Measurements from ENCODE around the gene ATXN7. TPM values are rescaled to one million over a fixed set of nuclear protein-coding genes. Genes with fewer than 3 reads are reported as not detected.

The ATXN7 gene
- total RNA-seq, 4 donors from 2014 or later = 6.1 to 28.2 (median 20.2) TPM

DNA sequence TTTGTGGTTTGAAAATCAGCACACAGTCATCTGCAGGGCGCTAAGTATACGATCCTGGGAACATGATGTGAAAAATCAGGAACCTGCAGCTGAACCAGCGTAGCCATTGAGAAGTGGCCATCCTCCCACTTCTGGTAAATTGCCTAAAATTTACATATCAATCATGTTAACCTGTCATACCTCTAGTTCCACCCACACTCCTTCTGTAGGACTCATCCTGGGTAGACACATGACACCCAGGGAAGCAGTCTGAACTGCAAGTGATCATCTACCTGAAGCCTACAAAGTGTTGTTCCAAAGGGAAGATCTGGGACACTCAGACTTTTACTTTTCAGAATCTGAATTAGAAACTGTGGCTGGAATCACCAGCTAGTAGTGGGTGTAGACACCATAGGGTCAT lies 165.1 kb downstream of the ATXN7 start:
- Histone ChIP-seq H3K4me1 (peaks cover 0 to 19% (median 0%) of the 10 kb centered on the region in 3 donors), H3K27me3 (peaks cover 0 to 10% (median 0%) of the 10 kb centered on the region in 4 donors), H3K27ac (no peak overlapping the region), H3K36me3 (no peaks in the 10 kb centered on the region), H3K9me3 (no peaks in the 10 kb centered on the region), H3K4me3 (no peak overlapping the region)
- intact Hi-C loops (cut with DNase I) = no loop called here
- DNase-seq = no peak
- WGBS, 2 donors = 65 to 73% methylated on average over 3 of the region's 3 CpGs
- TF ChIP-seq POLR2A (IDR thresholded peaks at IDR 0.05) = no peak
- TF ChIP-seq, protein P1, sequence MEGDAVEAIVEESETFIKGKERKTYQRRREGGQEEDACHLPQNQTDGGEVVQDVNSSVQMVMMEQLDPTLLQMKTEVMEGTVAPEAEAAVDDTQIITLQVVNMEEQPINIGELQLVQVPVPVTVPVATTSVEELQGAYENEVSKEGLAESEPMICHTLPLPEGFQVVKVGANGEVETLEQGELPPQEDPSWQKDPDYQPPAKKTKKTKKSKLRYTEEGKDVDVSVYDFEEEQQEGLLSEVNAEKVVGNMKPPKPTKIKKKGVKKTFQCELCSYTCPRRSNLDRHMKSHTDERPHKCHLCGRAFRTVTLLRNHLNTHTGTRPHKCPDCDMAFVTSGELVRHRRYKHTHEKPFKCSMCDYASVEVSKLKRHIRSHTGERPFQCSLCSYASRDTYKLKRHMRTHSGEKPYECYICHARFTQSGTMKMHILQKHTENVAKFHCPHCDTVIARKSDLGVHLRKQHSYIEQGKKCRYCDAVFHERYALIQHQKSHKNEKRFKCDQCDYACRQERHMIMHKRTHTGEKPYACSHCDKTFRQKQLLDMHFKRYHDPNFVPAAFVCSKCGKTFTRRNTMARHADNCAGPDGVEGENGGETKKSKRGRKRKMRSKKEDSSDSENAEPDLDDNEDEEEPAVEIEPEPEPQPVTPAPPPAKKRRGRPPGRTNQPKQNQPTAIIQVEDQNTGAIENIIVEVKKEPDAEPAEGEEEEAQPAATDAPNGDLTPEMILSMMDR (IDR thresholded peaks at IDR 0.05) = no peak

DNA sequence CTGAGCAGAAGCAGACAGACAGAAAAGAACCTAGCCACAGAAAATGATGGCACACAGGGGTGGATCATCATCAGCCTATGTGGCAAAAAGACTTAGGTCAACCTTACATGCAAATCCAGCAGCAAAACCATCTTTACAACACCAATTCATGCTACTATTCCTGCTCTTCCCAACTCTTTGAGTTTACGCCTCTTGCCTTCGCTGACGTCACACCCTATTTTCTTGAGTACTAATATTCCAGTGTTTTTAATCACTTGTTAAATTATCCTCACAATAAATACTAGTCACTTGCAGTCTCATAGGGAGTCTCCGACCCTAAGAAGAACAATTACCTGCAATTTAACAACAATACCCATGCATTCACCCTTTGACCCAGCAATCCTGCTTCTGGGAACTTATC lies 165.6 kb downstream of the ATXN7 start:
- intact Hi-C loops (cut with DNase I) = no loop called here
- WGBS, 2 donors = 86 to 89% methylated on average over 4 of the region's 4 CpGs

DNA sequence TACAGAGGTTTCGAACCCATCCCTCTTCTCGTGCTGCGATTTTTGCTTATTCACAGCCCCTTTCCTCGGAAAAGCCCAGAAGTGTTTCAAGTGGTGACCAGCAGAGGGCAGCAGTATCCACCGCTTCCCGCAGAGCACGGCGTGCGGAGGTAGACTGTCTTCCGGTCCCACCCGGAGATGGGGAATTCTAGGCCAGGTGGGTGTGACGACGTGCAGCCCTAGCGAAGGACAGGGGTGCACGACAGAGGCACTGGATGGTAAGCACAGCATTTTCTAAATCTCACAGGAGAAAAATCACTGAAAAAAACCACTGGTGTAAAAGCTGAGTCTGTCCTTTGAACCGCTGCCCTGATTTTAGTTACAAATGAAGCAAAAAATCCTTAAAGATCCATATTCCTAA lies 167.1 kb downstream of the ATXN7 start:
- peaks cover 0 to 5% (median 0%) of the 10 kb centered on the region in 3 donors for H3K9me3 ChIP-seq
- H3K4me3 ChIP-seq = peak overlapping the region in 3 of 4 donors; percentile 28 to 60 (median 28)
- intact Hi-C loops (cut with DNase I) = loop anchor here (5.0 kb wide), 2 partner anchors 372 to 457 kb away; no protein-coding TSS in a partner anchor
- DNase-seq = no peak
- TF ChIP-seq, protein P1 (IDR thresholded peaks at IDR 0.05) = peak; percentile 64 to 94 (median 92)
- no peak for TF ChIP-seq POLR2A (IDR thresholded peaks at IDR 0.05)
- no peak overlapping the region for H3K27ac ChIP-seq
- no peaks in the 10 kb centered on the region for H3K36me3 ChIP-seq
- WGBS, 2 donors = 3 to 6% methylated on average over 8 to 16 of the region's 16 CpGs
- H3K4me1 ChIP-seq = peaks cover 0 to 16% (median 0%) of the 10 kb centered on the region in 3 donors
- peaks cover 0 to 10% (median 0%) of the 10 kb centered on the region in 4 donors for H3K27me3 ChIP-seq

More for the DNA sequence above, 165.6 kb downstream of the ATXN7 start:
- Histone ChIP-seq H3K27me3 (peaks cover 0 to 10% (median 0%) of the 10 kb centered on the region in 4 donors), H3K36me3 (no peaks in the 10 kb centered on the region), H3K9me3 (peaks cover 0 to 5% (median 0%) of the 10 kb centered on the region in 3 donors), H3K4me1 (peaks cover 0 to 16% (median 0%) of the 10 kb centered on the region in 3 donors), H3K27ac (no peak overlapping the region), H3K4me3 (no peak overlapping the region)
- no peak for DNase-seq
- TF ChIP-seq POLR2A (IDR thresholded peaks at IDR 0.05) = no peak
- TF ChIP-seq, protein P1 (IDR thresholded peaks at IDR 0.05) = no peak

DNA sequence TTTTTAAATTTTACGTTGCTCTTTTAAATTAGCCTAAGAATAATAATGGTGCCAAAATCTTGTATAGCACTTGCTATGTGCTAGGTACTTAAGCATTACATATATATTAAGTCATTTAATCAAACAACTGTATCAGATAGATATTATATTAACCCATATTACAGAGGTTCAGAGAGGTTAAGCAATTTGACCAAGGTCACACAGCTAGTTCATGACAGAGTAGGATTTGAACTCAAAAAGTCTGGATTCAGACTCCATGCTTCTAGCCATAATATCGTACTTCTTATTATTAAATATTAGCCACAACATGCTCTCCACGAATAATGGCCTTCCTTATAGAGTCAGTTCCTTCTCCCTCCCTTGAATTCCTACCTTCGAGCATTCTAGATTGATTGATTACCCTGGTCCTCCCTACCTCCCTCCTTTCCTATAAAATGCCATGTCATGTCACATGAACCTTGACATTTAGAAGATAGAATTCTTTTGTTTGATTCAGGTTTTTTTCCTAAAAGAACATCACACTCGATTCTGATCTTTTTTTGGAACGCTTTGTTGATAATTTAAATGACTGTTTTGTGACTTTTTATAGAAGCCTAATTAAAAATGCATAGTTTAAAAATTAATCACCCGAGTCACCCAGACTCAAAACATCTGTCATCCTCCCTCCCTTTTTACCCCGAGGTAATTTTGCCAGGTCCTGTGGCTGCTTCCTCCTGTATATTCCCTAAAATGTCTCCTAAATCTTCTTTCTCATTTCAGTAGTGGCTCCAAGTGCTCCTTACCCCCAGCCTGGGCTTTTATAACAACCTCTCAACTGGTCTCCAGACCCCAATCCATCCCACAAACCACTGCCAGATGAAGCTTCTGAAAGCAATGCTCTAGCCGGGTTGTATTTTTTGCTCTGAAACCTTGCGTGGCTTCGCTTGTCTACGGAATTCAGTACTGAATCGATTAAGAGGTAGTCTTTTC lies 168.2 kb downstream of the ATXN7 start:
- Histone ChIP-seq H3K27me3 (peaks cover 0 to 10% (median 0%) of the 10 kb centered on the region in 4 donors), H3K9me3 (peaks cover 0 to 5% (median 0%) of the 10 kb centered on the region in 3 donors), H3K27ac (peak overlapping the region in 2 of 4 donors; percentile 6 to 55), H3K36me3 (no peaks in the 10 kb centered on the region), H3K4me1 (peaks cover 0 to 16% (median 0%) of the 10 kb centered on the region in 3 donors), H3K4me3 (no peak overlapping the region)
- no peak for DNase-seq
- 55 to 57% methylated on average over 13 of the region's 13 CpGs for WGBS, 2 donors
- TF ChIP-seq, protein P1 (IDR thresholded peaks at IDR 0.05) = no peak
- TF ChIP-seq POLR2A (IDR thresholded peaks at IDR 0.05) = no peak
- intact Hi-C loops (cut with DNase I) = loop anchor here (5.0 kb wide), 2 partner anchors 370 to 455 kb away; no protein-coding TSS in a partner anchor

DNA sequence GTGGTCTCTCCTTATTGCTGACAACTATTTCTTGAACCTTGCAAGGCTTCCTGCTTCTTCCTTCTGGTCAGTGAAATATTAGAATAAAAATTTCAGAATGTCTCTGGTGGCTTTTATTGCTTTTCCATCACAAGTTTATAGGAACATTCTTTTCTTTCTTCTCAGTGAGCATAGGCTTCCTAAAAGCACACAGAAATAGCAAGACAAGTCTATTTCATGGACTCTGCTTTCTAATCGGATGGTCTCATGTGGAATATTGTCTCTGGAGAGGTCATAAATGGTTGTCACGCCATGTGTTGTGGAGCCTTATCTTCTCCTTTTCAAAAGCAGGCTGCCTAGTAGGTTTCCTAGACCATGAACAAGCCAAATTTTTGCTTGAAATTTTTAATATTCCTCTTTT lies 169.4 kb downstream of the ATXN7 start:
- TF ChIP-seq POLR2A (IDR thresholded peaks at IDR 0.05) = no peak
- TF ChIP-seq, protein P1 (IDR thresholded peaks at IDR 0.05) = no peak
- peaks cover 0 to 5% (median 0%) of the 10 kb centered on the region in 3 donors for H3K9me3 ChIP-seq
- WGBS, 2 donors = 86 to 88% methylated on average over 2 of the region's 2 CpGs
- H3K4me1 ChIP-seq = peaks cover 0 to 16% (median 0%) of the 10 kb centered on the region in 3 donors
- H3K36me3 ChIP-seq = no peaks in the 10 kb centered on the region
- intact Hi-C loops (cut with DNase I) = loop anchor here (5.0 kb wide), 2 partner anchors 369 to 454 kb away; no protein-coding TSS in a partner anchor
- DNase-seq = no peak
- no peak overlapping the region for H3K4me3 ChIP-seq
- peaks cover 0 to 10% (median 0%) of the 10 kb centered on the region in 4 donors for H3K27me3 ChIP-seq
- no peak overlapping the region for H3K27ac ChIP-seq

Data from esophagus squamous epithelium (tissue), 5 donors.